ENCODE data around the gene STIM1. TPM values are rescaled to one million over a fixed set of nuclear protein-coding genes. Genes with fewer than 3 reads are reported as not detected.

STIM1 gene
- polyA plus RNA-seq, 2 donors = 29.5 to 42.7 TPM

DNA sequence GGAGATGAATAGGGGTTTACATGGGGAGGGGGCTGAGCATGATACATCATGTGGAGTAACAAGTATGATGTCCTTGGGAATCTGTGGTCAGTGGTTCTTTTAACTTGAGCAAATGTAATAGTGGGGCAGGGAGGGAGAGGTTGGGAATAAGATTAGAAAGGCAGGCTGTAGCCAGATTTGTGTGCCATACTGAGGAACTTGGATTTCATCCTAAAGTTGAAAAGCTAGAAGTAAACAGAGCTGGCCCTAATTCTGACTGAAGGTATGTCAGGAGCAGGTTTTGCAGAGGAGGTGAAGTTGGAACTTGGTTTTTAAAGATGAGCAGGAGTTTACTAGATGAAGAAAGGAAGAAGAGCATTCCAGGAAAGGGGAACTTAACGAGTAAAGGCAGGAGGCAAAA is 130.8 kb downstream of the STIM1 start:
- WGBS, 2 donors = 60 to 72% methylated on average over 1 of the region's 1 CpG
- no peaks in the 10 kb centered on the region for H3K36me3 ChIP-seq (ENCODE audit: control insufficient read depth in 2 of 2, insufficient read depth in 2 of 2, low read length in 1 of 2)
- H3K4me1 ChIP-seq (ENCODE audit: control insufficient read depth in 2 of 2, insufficient read depth in 2 of 2, low read length in 1 of 2) = peaks cover 0 to 8% of the 10 kb centered on the region in 2 donors
- no peaks in the 10 kb centered on the region for H3K9me3 ChIP-seq (ENCODE audit: control insufficient read depth in 2 of 2, insufficient read depth in 1 of 2, low read depth in 1 of 2, low read length in 1 of 2)
- no peaks in the 10 kb centered on the region for H3K27me3 ChIP-seq (ENCODE audit: control insufficient read depth in 1 of 2, insufficient read depth in 2 of 2, low read length in 2 of 2)
- no peak overlapping the region for H3K27ac ChIP-seq (ENCODE audit: low read depth in 2 of 2, low read length in 1 of 2)
- no peak overlapping the region for H3K4me3 ChIP-seq (ENCODE audit: low read depth in 1 of 2, low read length in 2 of 2)

DNA sequence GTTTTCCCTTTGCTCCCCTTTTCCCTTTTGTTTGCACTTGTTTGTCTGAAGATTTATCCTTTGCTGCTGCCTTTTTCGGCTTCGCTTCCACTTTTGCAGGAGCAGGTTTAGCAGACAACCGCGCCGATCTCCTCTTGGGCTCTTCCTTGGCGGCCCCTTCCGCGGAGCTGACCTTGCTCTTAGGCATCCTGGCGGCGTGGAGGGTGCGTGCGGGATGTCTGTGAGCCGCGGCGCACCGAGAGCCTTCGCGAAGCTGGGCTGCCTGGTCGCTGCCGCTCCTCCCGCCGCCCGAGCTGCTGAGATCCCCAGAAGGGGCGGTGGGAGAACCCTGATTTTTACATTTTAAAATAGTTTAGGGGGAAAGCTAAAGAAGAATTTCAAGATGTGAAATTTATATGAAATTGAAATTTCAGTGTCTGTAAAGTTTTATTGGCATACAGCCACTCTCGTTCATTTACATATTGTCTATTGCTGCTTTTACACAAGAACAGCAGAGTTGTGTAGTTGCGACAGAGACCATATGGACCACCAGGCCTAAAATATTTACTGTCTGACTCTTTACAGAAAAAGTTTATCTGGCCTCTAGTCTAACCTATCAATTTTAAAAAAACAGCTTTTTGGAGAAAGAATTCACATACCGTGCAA is 133.9 kb downstream of the STIM1 start:
- Histone ChIP-seq H3K4me1 (ENCODE audit: control insufficient read depth in 2 of 2, insufficient read depth in 2 of 2, low read length in 1 of 2) (peaks cover 0 to 4% of the 10 kb centered on the region in 2 donors), H3K27me3 (ENCODE audit: control insufficient read depth in 1 of 2, insufficient read depth in 2 of 2, low read length in 2 of 2) (no peaks in the 10 kb centered on the region), H3K4me3 (ENCODE audit: low read depth in 1 of 2, low read length in 2 of 2) (peak overlapping the region in 1 of 2 donors; percentile 27), H3K27ac (ENCODE audit: low read depth in 2 of 2, low read length in 1 of 2) (peak overlapping the region in 1 of 2 donors; percentile 57), H3K36me3 (ENCODE audit: control insufficient read depth in 2 of 2, insufficient read depth in 2 of 2, low read length in 1 of 2) (no peaks in the 10 kb centered on the region), H3K9me3 (ENCODE audit: control insufficient read depth in 2 of 2, insufficient read depth in 1 of 2, low read depth in 1 of 2, low read length in 1 of 2) (peaks cover 0 to under 1% of the 10 kb centered on the region in 2 donors)
- WGBS, 2 donors = 56 to 71% methylated on average over 27 of the region's 27 CpGs

DNA sequence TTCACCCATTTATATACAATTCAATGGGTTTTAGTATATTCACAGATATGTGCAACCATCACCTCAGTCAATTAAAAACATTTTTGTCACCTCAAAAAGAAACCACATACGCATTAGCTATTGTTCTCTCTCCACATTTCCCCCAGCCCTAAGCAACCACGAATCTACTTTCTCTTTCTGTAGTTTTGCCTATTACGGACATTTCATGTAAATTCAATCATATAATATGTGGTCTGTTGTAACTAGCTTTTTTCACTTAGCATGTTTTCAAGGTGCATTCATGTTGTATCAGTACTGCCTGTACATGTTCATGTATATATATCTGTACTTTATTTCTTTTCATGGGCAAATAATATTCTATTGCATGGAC is 134.4 kb downstream of the STIM1 start:
- H3K9me3 ChIP-seq (ENCODE audit: control insufficient read depth in 2 of 2, insufficient read depth in 1 of 2, low read depth in 1 of 2, low read length in 1 of 2) = peaks cover 0 to 2% of the 10 kb centered on the region in 2 donors
- no peak overlapping the region for H3K27ac ChIP-seq (ENCODE audit: low read depth in 2 of 2, low read length in 1 of 2)
- no peak overlapping the region for H3K4me3 ChIP-seq (ENCODE audit: low read depth in 1 of 2, low read length in 2 of 2)
- peaks cover 0 to 4% of the 10 kb centered on the region in 2 donors for H3K4me1 ChIP-seq (ENCODE audit: control insufficient read depth in 2 of 2, insufficient read depth in 2 of 2, low read length in 1 of 2)
- WGBS, 2 donors = 80 to 83% methylated on average over 3 of the region's 3 CpGs
- no peaks in the 10 kb centered on the region for H3K36me3 ChIP-seq (ENCODE audit: control insufficient read depth in 2 of 2, insufficient read depth in 2 of 2, low read length in 1 of 2)
- no peaks in the 10 kb centered on the region for H3K27me3 ChIP-seq (ENCODE audit: control insufficient read depth in 1 of 2, insufficient read depth in 2 of 2, low read length in 2 of 2)

DNA sequence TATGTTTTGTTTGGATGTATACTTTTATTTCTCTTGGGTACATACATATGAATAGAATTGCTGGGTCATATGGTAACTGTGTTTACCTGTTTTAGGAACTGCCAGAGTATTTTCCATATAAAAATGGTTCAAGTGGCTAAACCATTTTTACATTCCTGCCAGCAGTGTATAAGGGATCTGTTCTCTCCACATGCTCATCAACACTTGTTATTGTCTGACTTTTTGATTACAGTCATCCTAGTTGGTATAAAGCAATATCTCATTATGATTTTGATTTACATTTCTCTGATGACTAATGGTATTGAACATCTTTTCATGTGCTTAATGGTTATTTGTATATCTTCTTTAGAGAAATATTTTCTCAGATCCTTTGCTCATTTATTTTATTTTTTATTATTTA is 134.9 kb downstream of the STIM1 start:
- H3K9me3 ChIP-seq (ENCODE audit: control insufficient read depth in 2 of 2, insufficient read depth in 1 of 2, low read depth in 1 of 2, low read length in 1 of 2) = peaks cover 0 to 2% of the 10 kb centered on the region in 2 donors
- H3K4me1 ChIP-seq (ENCODE audit: control insufficient read depth in 2 of 2, insufficient read depth in 2 of 2, low read length in 1 of 2) = peaks cover 0 to 6% of the 10 kb centered on the region in 2 donors
- H3K36me3 ChIP-seq (ENCODE audit: control insufficient read depth in 2 of 2, insufficient read depth in 2 of 2, low read length in 1 of 2) = no peaks in the 10 kb centered on the region
- H3K27ac ChIP-seq (ENCODE audit: low read depth in 2 of 2, low read length in 1 of 2) = no peak overlapping the region
- H3K4me3 ChIP-seq (ENCODE audit: low read depth in 1 of 2, low read length in 2 of 2) = no peak overlapping the region
- no peaks in the 10 kb centered on the region for H3K27me3 ChIP-seq (ENCODE audit: control insufficient read depth in 1 of 2, insufficient read depth in 2 of 2, low read length in 2 of 2)

DNA sequence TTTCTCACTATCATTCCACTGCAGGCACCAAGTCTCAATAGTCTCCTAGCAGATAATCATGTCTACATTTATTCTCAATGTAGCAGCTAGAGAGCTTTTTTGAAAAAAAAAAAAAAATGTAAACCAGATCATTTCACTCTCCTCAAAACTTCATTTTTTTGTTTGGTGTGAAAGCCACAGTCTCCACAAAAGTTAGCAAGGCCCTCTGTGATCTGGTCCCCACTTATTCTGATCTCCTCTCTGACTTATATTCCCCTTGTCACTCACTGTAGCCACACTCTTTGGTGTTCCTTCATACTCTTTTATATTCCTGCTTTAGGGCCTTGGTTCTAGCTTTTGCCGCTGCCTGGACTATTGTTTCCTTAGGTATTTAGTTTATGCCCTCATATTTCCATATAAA is 137.5 kb downstream of the STIM1 start:
- Histone ChIP-seq H3K27me3 (ENCODE audit: control insufficient read depth in 1 of 2, insufficient read depth in 2 of 2, low read length in 2 of 2) (no peaks in the 10 kb centered on the region), H3K4me3 (ENCODE audit: low read depth in 1 of 2, low read length in 2 of 2) (no peak overlapping the region), H3K36me3 (ENCODE audit: control insufficient read depth in 2 of 2, insufficient read depth in 2 of 2, low read length in 1 of 2) (no peaks in the 10 kb centered on the region), H3K4me1 (ENCODE audit: control insufficient read depth in 2 of 2, insufficient read depth in 2 of 2, low read length in 1 of 2) (peaks cover 0 to 4% of the 10 kb centered on the region in 2 donors), H3K27ac (ENCODE audit: low read depth in 2 of 2, low read length in 1 of 2) (no peak overlapping the region), H3K9me3 (ENCODE audit: control insufficient read depth in 2 of 2, insufficient read depth in 1 of 2, low read depth in 1 of 2, low read length in 1 of 2) (peaks cover 0 to 2% of the 10 kb centered on the region in 2 donors)
- WGBS, 2 donors = 97% methylated on average over 1 of the region's 1 CpG

DNA sequence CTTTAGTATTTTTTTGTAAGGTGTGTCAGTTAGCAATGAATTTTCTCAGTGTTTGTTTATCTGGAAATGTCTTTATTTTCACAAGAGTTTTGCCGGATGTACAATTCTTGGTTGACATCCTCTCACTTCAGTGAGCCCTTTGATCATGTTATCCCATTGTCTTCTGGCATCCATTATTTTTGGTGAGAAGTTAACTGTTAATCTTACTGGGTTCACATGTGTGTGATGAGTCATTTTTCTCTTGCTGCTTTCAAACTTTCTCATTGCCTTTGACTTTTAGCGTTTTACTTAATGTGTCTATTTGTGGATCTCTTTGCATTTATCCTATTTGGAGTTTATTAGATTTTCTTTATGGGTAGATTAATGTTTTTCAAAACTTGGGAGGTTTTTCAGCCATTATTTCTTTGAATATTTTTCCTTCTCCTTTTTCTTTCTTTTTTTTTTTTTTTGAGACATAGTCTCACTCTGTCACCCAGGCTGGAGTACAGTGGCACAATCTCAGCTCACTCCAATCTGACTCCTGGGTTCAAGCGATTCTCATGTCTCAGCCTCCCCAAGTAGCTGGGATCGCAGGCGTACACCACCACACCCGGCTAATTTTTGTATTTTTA is 138.7 kb downstream of the STIM1 start:
- Histone ChIP-seq H3K36me3 (ENCODE audit: control insufficient read depth in 2 of 2, insufficient read depth in 2 of 2, low read length in 1 of 2) (no peaks in the 10 kb centered on the region), H3K4me1 (ENCODE audit: control insufficient read depth in 2 of 2, insufficient read depth in 2 of 2, low read length in 1 of 2) (peaks cover 0 to 4% of the 10 kb centered on the region in 2 donors), H3K4me3 (ENCODE audit: low read depth in 1 of 2, low read length in 2 of 2) (no peak overlapping the region), H3K27ac (ENCODE audit: low read depth in 2 of 2, low read length in 1 of 2) (no peak overlapping the region), H3K9me3 (ENCODE audit: control insufficient read depth in 2 of 2, insufficient read depth in 1 of 2, low read depth in 1 of 2, low read length in 1 of 2) (peaks cover 0 to 2% of the 10 kb centered on the region in 2 donors), H3K27me3 (ENCODE audit: control insufficient read depth in 1 of 2, insufficient read depth in 2 of 2, low read length in 2 of 2) (no peaks in the 10 kb centered on the region)
- WGBS, 2 donors = 91 to 93% methylated on average over 6 of the region's 6 CpGs

DNA sequence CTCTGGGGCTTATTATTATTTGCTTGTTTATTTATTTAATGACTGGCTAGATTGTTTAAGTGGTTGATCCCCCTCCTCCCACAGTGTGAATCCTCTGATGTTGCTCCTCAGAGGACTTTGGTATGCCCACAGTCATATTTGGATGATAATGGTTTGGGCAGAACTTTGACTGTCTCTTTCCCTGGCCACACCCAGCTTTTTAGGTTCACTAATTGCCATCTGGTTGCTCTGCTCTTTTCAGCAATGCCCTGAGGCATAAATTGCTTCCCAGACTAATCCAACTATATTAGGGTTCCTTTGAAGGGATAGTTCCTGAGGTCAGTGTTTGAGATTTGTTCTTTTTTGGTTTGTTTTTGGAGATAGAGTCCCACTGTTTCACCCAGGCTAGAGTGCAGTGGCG is 139.8 kb downstream of the STIM1 start:
- Histone ChIP-seq H3K27ac (ENCODE audit: low read depth in 2 of 2, low read length in 1 of 2) (no peak overlapping the region), H3K36me3 (ENCODE audit: control insufficient read depth in 2 of 2, insufficient read depth in 2 of 2, low read length in 1 of 2) (no peaks in the 10 kb centered on the region), H3K4me3 (ENCODE audit: low read depth in 1 of 2, low read length in 2 of 2) (no peak overlapping the region), H3K4me1 (ENCODE audit: control insufficient read depth in 2 of 2, insufficient read depth in 2 of 2, low read length in 1 of 2) (peaks cover 0 to 2% of the 10 kb centered on the region in 2 donors), H3K27me3 (ENCODE audit: control insufficient read depth in 1 of 2, insufficient read depth in 2 of 2, low read length in 2 of 2) (no peaks in the 10 kb centered on the region), H3K9me3 (ENCODE audit: control insufficient read depth in 2 of 2, insufficient read depth in 1 of 2, low read depth in 1 of 2, low read length in 1 of 2) (peaks cover 0 to 2% of the 10 kb centered on the region in 2 donors)
- 86 to 100% methylated on average over 1 of the region's 1 CpG for WGBS, 2 donors

DNA sequence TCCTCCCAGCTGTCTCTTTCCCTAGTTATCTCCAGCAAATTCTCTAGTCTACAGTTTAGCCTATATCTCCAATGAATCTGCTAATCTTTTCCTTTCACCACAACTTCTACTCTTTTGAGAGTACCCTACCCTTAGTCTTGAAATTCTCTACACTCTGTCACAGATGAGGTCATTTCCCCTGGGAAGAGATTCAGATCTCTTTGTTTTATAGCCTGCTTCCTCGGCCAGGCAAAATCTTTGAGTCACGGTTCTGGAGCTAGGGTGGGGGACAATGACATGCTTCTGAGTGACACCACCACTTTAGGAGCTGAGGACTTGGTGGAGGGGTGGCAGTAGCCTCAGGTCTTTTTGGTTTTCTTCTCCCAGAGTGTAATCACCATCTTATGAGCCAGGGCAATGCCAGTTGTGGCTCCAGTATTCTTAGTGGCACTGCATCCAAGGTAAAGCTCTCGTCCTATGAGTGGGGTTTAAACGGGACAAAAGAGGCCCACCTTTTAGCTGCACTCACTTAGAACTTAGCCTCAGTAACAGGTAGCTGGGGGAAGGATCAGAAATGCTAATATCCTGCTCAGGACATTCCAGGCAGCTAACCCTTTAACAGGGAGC is 140.6 kb downstream of the STIM1 start:
- no peak overlapping the region for H3K4me3 ChIP-seq (ENCODE audit: low read depth in 1 of 2, low read length in 2 of 2)
- peaks cover 0 to 2% of the 10 kb centered on the region in 2 donors for H3K9me3 ChIP-seq (ENCODE audit: control insufficient read depth in 2 of 2, insufficient read depth in 1 of 2, low read depth in 1 of 2, low read length in 1 of 2)
- no peak overlapping the region for H3K27ac ChIP-seq (ENCODE audit: low read depth in 2 of 2, low read length in 1 of 2)
- H3K27me3 ChIP-seq (ENCODE audit: control insufficient read depth in 1 of 2, insufficient read depth in 2 of 2, low read length in 2 of 2) = no peaks in the 10 kb centered on the region
- H3K4me1 ChIP-seq (ENCODE audit: control insufficient read depth in 2 of 2, insufficient read depth in 2 of 2, low read length in 1 of 2) = peaks cover 0 to 2% of the 10 kb centered on the region in 2 donors
- 67 to 72% methylated on average over 4 of the region's 4 CpGs for WGBS, 2 donors
- no peaks in the 10 kb centered on the region for H3K36me3 ChIP-seq (ENCODE audit: control insufficient read depth in 2 of 2, insufficient read depth in 2 of 2, low read length in 1 of 2)

DNA sequence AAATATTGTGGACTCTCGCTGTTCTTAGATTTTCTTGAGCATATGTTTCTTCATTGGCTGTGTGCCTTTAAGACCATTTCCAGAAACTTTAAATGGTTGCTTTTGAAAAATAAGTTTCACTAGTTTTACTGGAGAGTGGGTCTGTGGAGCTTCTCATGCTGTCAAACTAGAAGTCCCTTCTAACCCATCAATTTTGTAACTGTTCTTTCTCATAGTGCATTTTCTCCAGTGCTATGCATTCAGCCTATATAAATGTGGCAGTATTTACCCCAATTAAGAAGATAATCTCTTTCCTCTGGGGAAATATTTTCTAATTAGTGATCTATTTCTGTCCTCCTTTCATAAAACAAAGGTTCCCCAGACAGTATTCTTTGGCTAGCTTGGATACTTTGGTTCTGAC is 141.2 kb downstream of the STIM1 start:
- Histone ChIP-seq H3K4me1 (ENCODE audit: control insufficient read depth in 2 of 2, insufficient read depth in 2 of 2, low read length in 1 of 2) (peaks cover 0 to 2% of the 10 kb centered on the region in 2 donors), H3K27me3 (ENCODE audit: control insufficient read depth in 1 of 2, insufficient read depth in 2 of 2, low read length in 2 of 2) (no peaks in the 10 kb centered on the region), H3K36me3 (ENCODE audit: control insufficient read depth in 2 of 2, insufficient read depth in 2 of 2, low read length in 1 of 2) (no peaks in the 10 kb centered on the region), H3K4me3 (ENCODE audit: low read depth in 1 of 2, low read length in 2 of 2) (no peak overlapping the region), H3K9me3 (ENCODE audit: control insufficient read depth in 2 of 2, insufficient read depth in 1 of 2, low read depth in 1 of 2, low read length in 1 of 2) (peaks cover 0 to 2% of the 10 kb centered on the region in 2 donors), H3K27ac (ENCODE audit: low read depth in 2 of 2, low read length in 1 of 2) (no peak overlapping the region)
- WGBS, 2 donors = 89 to 95% methylated on average over 1 of the region's 1 CpG
